HuH-7.5 (cell line): ENCODE measurements around the gene PRSS12.

Experiments
- DNase-seq: peaks from one replicate; pipeline ENCODE4 v3.0.0; 2011; ENCODE audit warnings: low spot score

Gene PRSS12

GRCh38 chr4:118357601-118358000 is 4.8 kb upstream of the PRSS12 start:
- DNase-seq, result no peak

- DNase-seq, result no peak
Measured at GRCh38 chr4:118356731-118357130, 3.9 kb upstream of the PRSS12 start.

GRCh38 chr4:118356111-118356510 is 3.3 kb upstream of the PRSS12 start:
- DNase-seq, result no peak

- no peak for DNase-seq
Measured at GRCh38 chr4:118354913-118355312, 2.1 kb upstream of the PRSS12 start.

GRCh38 chr4:118353534-118354030 is 779 bp upstream of the PRSS12 start:
- no peak for DNase-seq

GRCh38 chr4:118351851-118352827 is 664 bp downstream of the PRSS12 start:
- peak; percentile 10 for DNase-seq

- DNase-seq, result no peak
Measured at GRCh38 chr4:118350961-118351360, 1.8 kb downstream of the PRSS12 start.

GRCh38 chr4:118348886-118349285 is 3.9 kb downstream of the PRSS12 start:
- no peak for DNase-seq

- no peak for DNase-seq
Measured at GRCh38 chr4:118346495-118346894, 6.3 kb downstream of the PRSS12 start.

GRCh38 chr4:118345813-118346212 is 7.0 kb downstream of the PRSS12 start:
- no peak for DNase-seq

- DNase-seq, result no peak
Measured at GRCh38 chr4:118344801-118345200, 8.0 kb downstream of the PRSS12 start.

GRCh38 chr4:118343501-118343900 is 9.3 kb downstream of the PRSS12 start:
- no peak for DNase-seq

- no peak for DNase-seq
Measured at GRCh38 chr4:118340109-118340508, 12.7 kb downstream of the PRSS12 start.

GRCh38 chr4:118338981-118339765 is 13.6 kb downstream of the PRSS12 start:
- no peak for DNase-seq

GRCh38 chr4:118338518-118338917 is 14.3 kb downstream of the PRSS12 start:
- DNase-seq, result no peak

GRCh38 chr4:118337954-118338353 is 14.8 kb downstream of the PRSS12 start:
- DNase-seq, result no peak

GRCh38 chr4:118335774-118336173 is 17.0 kb downstream of the PRSS12 start:
- no peak for DNase-seq

GRCh38 chr4:118335324-118335723 is 17.5 kb downstream of the PRSS12 start:
- no peak for DNase-seq

- no peak for DNase-seq
Measured at GRCh38 chr4:118331352-118331751, 21.5 kb downstream of the PRSS12 start.

- no peak for DNase-seq
Measured at GRCh38 chr4:118329849-118330248, 23.0 kb downstream of the PRSS12 start.

GRCh38 chr4:118327554-118328241 is 25.1 kb downstream of the PRSS12 start:
- DNase-seq, result no peak

- no peak for DNase-seq
Measured at GRCh38 chr4:118326585-118326984, 26.2 kb downstream of the PRSS12 start.
